Measurements from ENCODE around the gene CCDC18.

CCDC18 gene, protein sequence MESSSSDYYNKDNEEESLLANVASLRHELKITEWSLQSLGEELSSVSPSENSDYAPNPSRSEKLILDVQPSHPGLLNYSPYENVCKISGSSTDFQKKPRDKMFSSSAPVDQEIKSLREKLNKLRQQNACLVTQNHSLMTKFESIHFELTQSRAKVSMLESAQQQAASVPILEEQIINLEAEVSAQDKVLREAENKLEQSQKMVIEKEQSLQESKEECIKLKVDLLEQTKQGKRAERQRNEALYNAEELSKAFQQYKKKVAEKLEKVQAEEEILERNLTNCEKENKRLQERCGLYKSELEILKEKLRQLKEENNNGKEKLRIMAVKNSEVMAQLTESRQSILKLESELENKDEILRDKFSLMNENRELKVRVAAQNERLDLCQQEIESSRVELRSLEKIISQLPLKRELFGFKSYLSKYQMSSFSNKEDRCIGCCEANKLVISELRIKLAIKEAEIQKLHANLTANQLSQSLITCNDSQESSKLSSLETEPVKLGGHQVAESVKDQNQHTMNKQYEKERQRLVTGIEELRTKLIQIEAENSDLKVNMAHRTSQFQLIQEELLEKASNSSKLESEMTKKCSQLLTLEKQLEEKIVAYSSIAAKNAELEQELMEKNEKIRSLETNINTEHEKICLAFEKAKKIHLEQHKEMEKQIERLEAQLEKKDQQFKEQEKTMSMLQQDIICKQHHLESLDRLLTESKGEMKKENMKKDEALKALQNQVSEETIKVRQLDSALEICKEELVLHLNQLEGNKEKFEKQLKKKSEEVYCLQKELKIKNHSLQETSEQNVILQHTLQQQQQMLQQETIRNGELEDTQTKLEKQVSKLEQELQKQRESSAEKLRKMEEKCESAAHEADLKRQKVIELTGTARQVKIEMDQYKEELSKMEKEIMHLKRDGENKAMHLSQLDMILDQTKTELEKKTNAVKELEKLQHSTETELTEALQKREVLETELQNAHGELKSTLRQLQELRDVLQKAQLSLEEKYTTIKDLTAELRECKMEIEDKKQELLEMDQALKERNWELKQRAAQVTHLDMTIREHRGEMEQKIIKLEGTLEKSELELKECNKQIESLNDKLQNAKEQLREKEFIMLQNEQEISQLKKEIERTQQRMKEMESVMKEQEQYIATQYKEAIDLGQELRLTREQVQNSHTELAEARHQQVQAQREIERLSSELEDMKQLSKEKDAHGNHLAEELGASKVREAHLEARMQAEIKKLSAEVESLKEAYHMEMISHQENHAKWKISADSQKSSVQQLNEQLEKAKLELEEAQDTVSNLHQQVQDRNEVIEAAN (N-terminal part only)

GRCh38 chr1:93180723-93181613 is at the start of gene CCDC18:
Gene CCDC18 (plus strand): TSS chr1:93180724. CDS start chr1:93183362, 2,638 bp downstream.
- no peak for DNase-seq (ENCODE audit: extremely low read depth, low read depth)
- TF ChIP-seq, protein P1, sequence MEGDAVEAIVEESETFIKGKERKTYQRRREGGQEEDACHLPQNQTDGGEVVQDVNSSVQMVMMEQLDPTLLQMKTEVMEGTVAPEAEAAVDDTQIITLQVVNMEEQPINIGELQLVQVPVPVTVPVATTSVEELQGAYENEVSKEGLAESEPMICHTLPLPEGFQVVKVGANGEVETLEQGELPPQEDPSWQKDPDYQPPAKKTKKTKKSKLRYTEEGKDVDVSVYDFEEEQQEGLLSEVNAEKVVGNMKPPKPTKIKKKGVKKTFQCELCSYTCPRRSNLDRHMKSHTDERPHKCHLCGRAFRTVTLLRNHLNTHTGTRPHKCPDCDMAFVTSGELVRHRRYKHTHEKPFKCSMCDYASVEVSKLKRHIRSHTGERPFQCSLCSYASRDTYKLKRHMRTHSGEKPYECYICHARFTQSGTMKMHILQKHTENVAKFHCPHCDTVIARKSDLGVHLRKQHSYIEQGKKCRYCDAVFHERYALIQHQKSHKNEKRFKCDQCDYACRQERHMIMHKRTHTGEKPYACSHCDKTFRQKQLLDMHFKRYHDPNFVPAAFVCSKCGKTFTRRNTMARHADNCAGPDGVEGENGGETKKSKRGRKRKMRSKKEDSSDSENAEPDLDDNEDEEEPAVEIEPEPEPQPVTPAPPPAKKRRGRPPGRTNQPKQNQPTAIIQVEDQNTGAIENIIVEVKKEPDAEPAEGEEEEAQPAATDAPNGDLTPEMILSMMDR (IDR thresholded peaks at IDR 0.05; ENCODE audit: low read depth, low read length): no peak

- TF ChIP-seq, protein P1 (IDR thresholded peaks at IDR 0.05; ENCODE audit: low read depth, low read length): no peak
Measured at GRCh38 chr1:93132638-93133037, 47.9 kb upstream of the CCDC18 start.

DNA sequence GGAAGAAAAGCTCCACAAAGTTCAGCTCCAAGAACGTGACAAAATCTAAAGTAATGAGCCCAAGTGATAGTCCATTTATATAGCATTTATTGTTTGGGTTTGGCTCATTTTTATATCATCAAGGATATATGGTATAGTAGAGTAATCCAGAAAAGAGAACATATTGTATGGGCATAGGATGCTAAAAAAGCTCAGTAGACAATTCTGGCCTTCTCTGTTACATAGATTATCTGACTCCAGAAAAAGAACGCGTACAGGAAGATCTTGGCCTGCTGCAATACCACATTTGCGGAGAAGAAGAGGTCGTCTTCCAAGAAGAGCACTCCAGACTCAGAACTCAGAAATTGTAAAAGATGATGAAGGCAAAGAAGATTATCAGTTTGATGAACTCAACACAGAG is 44.1 kb upstream of the CCDC18 start:
- DNase-seq (ENCODE audit: extremely low read depth, low read depth): no peak
- TF ChIP-seq, protein P1 (IDR thresholded peaks at IDR 0.05; ENCODE audit: low read depth, low read length): no peak

More at GRCh38 chr1:93132638-93133037, 47.9 kb upstream of the CCDC18 start:
- no peak for DNase-seq (ENCODE audit: extremely low read depth, low read depth)

GRCh38 chr1:93137604-93138292 is 42.8 kb upstream of the CCDC18 start:
- no peak for DNase-seq (ENCODE audit: extremely low read depth, low read depth)
- TF ChIP-seq, protein P1 (IDR thresholded peaks at IDR 0.05; ENCODE audit: low read depth, low read length): no peak

DNA sequence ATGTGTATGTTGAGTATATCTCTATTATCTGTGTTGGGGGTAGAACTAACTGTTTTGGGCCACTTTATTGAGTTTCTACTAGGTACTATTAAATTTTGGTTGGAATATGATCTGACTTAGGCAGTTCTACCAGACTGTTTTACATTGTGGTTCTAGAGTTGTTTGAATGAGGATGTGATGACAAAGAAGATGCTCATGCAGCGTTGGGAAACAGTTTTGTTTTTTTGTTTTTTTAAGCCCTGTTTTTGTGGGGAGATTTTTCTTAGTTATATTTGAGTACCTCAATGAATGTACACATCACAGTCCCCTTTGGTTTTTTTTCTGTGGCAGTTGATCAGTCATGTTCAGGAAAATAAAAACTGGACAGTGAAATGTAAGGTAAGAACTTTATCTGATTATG is 40.4 kb upstream of the CCDC18 start:
- TF ChIP-seq, protein P1 (IDR thresholded peaks at IDR 0.05; ENCODE audit: low read depth, low read length): no peak
- DNase-seq (ENCODE audit: extremely low read depth, low read depth): no peak

DNA sequence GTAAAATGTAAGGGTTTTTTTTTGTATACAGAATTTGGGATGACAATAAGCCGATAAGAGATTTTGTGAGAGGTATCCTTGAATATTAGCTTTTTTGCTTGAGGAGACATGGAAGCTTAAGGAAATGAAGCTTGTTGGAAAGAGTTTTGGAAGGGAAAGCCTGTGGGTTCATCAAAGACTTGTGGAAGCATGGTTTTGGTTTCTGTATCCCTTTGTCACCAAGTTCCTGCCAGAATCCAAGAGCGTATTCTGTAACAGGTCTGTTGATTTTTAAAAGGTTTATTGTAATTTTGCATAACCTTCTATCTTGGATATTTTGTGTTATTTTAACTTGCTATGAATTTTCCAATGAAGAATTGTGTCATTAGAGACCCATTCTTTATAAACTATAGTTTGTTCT is 38.4 kb upstream of the CCDC18 start:
- TF ChIP-seq, protein P1 (IDR thresholded peaks at IDR 0.05; ENCODE audit: low read depth, low read length): no peak
- DNase-seq (ENCODE audit: extremely low read depth, low read depth): no peak

All from AG09319 (cell line).